HEK293 (cell line): Measurements from ENCODE around the gene FAM118A.
"Not testable (repeated sequence)": the region's sequence is repeated elsewhere in the genome, so short reads cannot be mapped to it uniquely, and the experiment has no call there.

Experiments used
- PRDM1 ChIP-seq: fragments of 450-650 bp; formaldehyde crosslinking; IDR thresholded peaks from 2 replicates; pipeline ENCODE4; 2016; ENCODE audit warnings: missing biosample characterization, missing genetic modification characterization
- REST ChIP-seq: fragments of 450-650 bp; formaldehyde crosslinking; IDR thresholded peaks from 2 replicates; pipeline ENCODE4 v1.5.1; 2016; ENCODE audit warnings: missing biosample characterization, missing genetic modification characterization
- ZBTB10 ChIP-seq: fragments of 450-650 bp; formaldehyde crosslinking; IDR thresholded peaks from 2 replicates; pipeline ENCODE4 v1.5.1; 2016; ENCODE audit warnings: missing biosample characterization, missing genetic modification characterization
- ZBTB20 ChIP-seq: fragments of 450-650 bp; formaldehyde crosslinking; IDR thresholded peaks from 2 replicates; pipeline ENCODE4 v1.5.1; 2016; ENCODE audit warnings: missing biosample characterization, missing genetic modification characterization
- ZNF174 ChIP-seq: fragments of 450-650 bp; formaldehyde crosslinking; IDR thresholded peaks from 2 replicates; pipeline ENCODE4 v1.5.0; 2017; ENCODE audit warnings: missing biosample characterization, mild to moderate bottlenecking, missing genetic modification characterization
- ZNF26 ChIP-seq: fragments of 450-650 bp; formaldehyde crosslinking; IDR thresholded peaks from 2 replicates; pipeline ENCODE4 v1.5.1; 2016; ENCODE audit warnings: missing biosample characterization, missing genetic modification characterization
- ZNF544 ChIP-seq: fragments of 450-650 bp; formaldehyde crosslinking; IDR thresholded peaks from 2 replicates; pipeline ENCODE4 v1.5.0; 2017; ENCODE audit warnings: missing biosample characterization, missing genetic modification characterization
- ZNF654 ChIP-seq: fragments of 450-650 bp; formaldehyde crosslinking; IDR thresholded peaks from 2 replicates; pipeline ENCODE4 v1.5.1; 2016; ENCODE audit warnings: low read depth, missing biosample characterization, missing genetic modification characterization
- TF ChIP-seq, protein P1 (sequence below): fragments of 450-650 bp; formaldehyde crosslinking; IDR thresholded peaks from 2 replicates; pipeline ENCODE4 v1.5.1; 2016; ENCODE audit warnings: missing biosample characterization, missing genetic modification characterization
- TF ChIP-seq, protein P2 (sequence below): IDR thresholded peaks from 2 replicates; pipeline ENCODE4 v1.6.1; 2011; ENCODE audit warnings: mild to moderate bottlenecking, low read depth, low read length, borderline replicate concordance
- TF ChIP-seq, protein P3 (sequence below): fragments of 450-650 bp; formaldehyde crosslinking; IDR thresholded peaks from 2 replicates; pipeline ENCODE4 v1.5.1; 2017; ENCODE audit warnings: missing biosample characterization, missing genetic modification characterization

DNA sequence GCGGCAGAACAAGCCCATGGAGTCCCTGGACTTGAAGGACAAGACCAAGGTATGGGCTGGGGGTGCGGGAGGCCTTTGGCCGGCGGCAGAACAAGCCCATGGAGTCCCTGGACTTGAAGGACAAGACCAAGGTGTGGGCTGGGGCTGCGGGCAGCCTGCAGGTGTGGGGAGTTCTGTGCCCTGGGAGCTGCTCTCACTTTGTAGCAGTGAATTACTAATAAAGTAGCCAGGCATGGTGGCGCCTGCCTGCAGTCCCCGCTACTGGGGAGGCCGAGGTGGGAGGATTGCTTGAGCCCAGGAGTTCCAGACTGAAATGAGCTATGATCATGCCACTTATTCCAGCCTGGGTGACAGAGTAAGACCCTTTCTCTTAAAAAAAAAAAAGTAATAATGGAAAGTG lies 18.5 kb downstream of the FAM118A start:
- not testable (repeated sequence) for TF ChIP-seq ZBTB20 (tag by site-specific recombination); ZNF174 (tag by site-specific recombination); ZNF544 (tag by site-specific recombination); ZBTB10; PRDM1; ZNF654; REST (tag by site-specific recombination); ZNF26 (tag by site-specific recombination)
- TF ChIP-seq, protein P1, sequence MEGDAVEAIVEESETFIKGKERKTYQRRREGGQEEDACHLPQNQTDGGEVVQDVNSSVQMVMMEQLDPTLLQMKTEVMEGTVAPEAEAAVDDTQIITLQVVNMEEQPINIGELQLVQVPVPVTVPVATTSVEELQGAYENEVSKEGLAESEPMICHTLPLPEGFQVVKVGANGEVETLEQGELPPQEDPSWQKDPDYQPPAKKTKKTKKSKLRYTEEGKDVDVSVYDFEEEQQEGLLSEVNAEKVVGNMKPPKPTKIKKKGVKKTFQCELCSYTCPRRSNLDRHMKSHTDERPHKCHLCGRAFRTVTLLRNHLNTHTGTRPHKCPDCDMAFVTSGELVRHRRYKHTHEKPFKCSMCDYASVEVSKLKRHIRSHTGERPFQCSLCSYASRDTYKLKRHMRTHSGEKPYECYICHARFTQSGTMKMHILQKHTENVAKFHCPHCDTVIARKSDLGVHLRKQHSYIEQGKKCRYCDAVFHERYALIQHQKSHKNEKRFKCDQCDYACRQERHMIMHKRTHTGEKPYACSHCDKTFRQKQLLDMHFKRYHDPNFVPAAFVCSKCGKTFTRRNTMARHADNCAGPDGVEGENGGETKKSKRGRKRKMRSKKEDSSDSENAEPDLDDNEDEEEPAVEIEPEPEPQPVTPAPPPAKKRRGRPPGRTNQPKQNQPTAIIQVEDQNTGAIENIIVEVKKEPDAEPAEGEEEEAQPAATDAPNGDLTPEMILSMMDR: not testable (repeated sequence)
- TF ChIP-seq, protein P2, sequence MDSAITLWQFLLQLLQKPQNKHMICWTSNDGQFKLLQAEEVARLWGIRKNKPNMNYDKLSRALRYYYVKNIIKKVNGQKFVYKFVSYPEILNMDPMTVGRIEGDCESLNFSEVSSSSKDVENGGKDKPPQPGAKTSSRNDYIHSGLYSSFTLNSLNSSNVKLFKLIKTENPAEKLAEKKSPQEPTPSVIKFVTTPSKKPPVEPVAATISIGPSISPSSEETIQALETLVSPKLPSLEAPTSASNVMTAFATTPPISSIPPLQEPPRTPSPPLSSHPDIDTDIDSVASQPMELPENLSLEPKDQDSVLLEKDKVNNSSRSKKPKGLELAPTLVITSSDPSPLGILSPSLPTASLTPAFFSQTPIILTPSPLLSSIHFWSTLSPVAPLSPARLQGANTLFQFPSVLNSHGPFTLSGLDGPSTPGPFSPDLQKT: not testable (repeated sequence)
- TF ChIP-seq, protein P3, sequence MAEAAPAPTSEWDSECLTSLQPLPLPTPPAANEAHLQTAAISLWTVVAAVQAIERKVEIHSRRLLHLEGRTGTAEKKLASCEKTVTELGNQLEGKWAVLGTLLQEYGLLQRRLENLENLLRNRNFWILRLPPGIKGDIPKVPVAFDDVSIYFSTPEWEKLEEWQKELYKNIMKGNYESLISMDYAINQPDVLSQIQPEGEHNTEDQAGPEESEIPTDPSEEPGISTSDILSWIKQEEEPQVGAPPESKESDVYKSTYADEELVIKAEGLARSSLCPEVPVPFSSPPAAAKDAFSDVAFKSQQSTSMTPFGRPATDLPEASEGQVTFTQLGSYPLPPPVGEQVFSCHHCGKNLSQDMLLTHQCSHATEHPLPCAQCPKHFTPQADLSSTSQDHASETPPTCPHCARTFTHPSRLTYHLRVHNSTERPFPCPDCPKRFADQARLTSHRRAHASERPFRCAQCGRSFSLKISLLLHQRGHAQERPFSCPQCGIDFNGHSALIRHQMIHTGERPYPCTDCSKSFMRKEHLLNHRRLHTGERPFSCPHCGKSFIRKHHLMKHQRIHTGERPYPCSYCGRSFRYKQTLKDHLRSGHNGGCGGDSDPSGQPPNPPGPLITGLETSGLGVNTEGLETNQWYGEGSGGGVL (tag by site-specific recombination): not testable (repeated sequence)
